Left renal cortex interstitium (tissue), 4 donors: Measurements from ENCODE around the gene PCP4. TPM values are rescaled to one million over a fixed set of nuclear protein-coding genes. Genes with fewer than 3 reads are reported as not detected.
"Not testable (repeated sequence)": the region's sequence is repeated elsewhere in the genome, so short reads cannot be mapped to it uniquely, and the experiment has no call there.

ENCODE experiments used
- DNase-seq, 4 donors: peaks; one replicate each; pipeline ENCODE4 v3.0.0-alpha.2; 2013; ENCODE audit warnings: low read depth in 4 of 4, low spot score in 2 of 4, missing footprints in 1 of 4
- polyA plus RNA-seq, 4 donors: library from polyadenylated mRNA; unstranded; fragments of 120-200 nt; gene quantifications; one replicate each; pipeline ENCODE4 v1.2.1, GENCODE V29; 2013; ENCODE audit not compliant: insufficient read length in 4 of 4

PCP4 gene
- polyA plus RNA-seq, 4 donors: 11.1 to 14.4 (median 13.5) TPM

- DNase-seq: no peak
Observed at GRCh38 chr21:39860600-39860999, 6.6 kb upstream of the PCP4 start.

- peak in 1 of 4 donors; percentile 18 for DNase-seq
Observed at GRCh38 chr21:39863111-39863510, 4.1 kb upstream of the PCP4 start.

GRCh38 chr21:39866093-39866492 lies 1.1 kb upstream of the PCP4 start:
- no peak for DNase-seq

DNA sequence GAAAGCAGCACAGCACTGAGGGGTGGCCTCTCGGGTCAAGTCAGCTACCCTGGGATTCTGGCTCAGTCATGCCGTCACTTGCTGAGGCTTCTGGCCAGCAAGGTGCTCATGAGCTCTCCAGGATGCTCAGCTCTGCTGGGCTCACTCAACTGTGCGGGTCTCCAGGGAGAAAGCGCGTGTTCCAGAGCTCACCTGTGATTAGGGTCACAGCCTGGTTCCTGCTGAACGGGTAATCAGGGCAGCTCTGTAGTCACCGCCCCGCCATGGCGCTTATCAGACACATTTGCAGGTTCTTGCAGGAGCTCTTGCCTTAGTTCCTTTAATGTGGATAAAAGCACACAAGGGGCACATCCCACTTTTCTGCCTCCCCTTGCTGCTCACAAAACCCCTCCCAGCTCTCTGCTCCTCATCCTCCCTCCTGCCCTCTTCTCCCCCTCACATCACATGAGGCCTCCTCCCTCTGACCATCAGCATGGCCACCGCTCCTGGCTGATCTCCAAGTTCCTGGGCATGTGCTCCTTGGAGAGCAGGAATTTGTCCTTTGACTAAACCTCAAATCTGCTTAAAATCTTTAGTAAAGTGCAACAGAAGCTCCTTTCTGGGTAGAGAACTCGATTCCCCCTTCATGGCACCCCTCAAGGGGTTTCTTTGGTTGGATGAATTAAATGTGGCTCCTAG lies 2.0 kb downstream of the PCP4 start:
- DNase-seq: no peak

DNA sequence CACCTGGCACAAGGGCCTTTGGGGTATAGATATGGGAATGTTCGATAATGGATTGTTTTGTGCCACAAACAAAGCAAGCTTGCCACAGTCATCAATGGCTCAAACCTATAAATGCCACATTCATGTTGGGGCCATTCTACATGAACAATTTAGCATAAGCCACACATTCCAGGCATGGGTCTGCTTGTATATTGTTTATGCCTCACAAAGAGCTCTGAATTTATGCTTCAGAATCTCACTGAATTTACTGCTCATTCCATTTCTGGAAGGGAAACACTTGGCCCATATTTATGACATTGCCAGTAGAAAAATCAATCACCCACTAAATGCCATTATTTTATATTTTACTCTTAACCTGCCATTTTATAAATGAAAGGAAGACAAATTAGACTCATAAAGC lies 6.4 kb downstream of the PCP4 start:
- no peak for DNase-seq

DNA sequence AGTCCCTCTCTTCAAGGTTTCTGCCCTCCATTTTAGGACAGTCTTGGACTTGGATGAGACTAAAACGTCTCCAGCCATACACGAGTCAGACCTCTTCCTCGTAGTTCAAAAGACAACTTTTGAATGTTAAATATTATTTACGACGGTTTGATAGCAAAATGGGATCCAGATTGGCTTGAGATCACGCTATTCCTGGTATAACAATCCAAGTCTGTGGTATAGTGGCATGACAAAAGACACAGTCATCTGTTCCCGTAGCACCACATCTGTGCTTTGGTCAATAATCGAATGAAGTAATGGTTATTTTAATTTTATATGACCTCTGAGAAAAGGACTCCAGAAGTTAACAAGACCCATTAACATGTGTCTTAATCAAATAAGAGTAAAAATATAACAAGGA lies 7.0 kb downstream of the PCP4 start:
- DNase-seq: no peak

GRCh38 chr21:39874759-39875158 lies 7.5 kb downstream of the PCP4 start:
- no peak for DNase-seq

GRCh38 chr21:39881661-39882060 lies 14.4 kb downstream of the PCP4 start:
- no peak for DNase-seq

GRCh38 chr21:39882151-39882838 lies 15.1 kb downstream of the PCP4 start:
- no peak for DNase-seq

GRCh38 chr21:39882839-39883195 lies 15.6 kb downstream of the PCP4 start:
- DNase-seq: no peak

GRCh38 chr21:39885119-39885848 lies 18.0 kb downstream of the PCP4 start:
- DNase-seq: peak in 1 of 4 donors; percentile 45

- no peak for DNase-seq
Observed at GRCh38 chr21:39888848-39889247, 21.6 kb downstream of the PCP4 start.

- no peak for DNase-seq
Observed at GRCh38 chr21:39891111-39891510, 23.9 kb downstream of the PCP4 start.

GRCh38 chr21:39891863-39892262 lies 24.6 kb downstream of the PCP4 start:
- not testable (repeated sequence) for DNase-seq

DNA sequence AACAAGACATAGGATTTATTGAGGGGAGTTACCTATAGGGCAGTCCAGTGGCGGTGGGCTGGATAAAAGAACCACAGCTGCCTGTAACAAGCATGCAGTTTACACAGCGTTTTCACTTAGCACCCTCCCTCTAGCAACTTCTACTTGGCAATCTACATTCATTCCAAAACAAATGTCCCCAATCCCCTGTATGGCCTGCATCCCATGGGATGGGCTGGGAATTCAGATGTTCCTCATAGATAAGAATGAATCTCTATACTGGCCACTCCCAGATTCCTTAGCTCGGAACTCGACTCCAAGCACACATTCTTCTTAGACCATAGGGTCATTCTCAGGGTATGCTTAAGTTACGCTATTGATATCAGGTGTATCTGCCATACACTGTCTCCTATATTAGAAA lies 33.3 kb downstream of the PCP4 start:
- DNase-seq: no peak

- DNase-seq: no peak
Observed at GRCh38 chr21:39900911-39901310, 33.7 kb downstream of the PCP4 start.

DNA sequence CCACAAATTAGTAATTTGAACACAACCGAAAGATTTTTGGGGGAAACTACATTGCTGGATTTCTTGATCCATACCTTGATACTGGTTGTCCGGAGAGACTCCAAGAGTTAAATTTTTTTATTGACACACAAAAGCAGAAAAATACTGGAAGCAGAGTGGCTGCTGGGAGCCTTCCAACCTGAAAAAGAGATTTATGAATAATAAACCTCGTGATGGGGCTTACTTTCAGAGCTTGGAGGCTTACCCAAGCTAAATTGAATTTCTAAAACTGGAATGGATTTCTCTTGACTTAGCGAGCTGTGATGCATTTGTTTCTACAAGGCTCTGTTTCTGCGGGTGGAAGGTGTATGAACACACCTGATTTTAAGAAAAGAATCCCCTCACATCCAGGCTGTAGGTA lies 35.7 kb downstream of the PCP4 start:
- no peak for DNase-seq

GRCh38 chr21:39904457-39904856 lies 37.2 kb downstream of the PCP4 start:
- DNase-seq: no peak

- no peak for DNase-seq
Observed at GRCh38 chr21:39908265-39908923, 41.2 kb downstream of the PCP4 start.

DNA sequence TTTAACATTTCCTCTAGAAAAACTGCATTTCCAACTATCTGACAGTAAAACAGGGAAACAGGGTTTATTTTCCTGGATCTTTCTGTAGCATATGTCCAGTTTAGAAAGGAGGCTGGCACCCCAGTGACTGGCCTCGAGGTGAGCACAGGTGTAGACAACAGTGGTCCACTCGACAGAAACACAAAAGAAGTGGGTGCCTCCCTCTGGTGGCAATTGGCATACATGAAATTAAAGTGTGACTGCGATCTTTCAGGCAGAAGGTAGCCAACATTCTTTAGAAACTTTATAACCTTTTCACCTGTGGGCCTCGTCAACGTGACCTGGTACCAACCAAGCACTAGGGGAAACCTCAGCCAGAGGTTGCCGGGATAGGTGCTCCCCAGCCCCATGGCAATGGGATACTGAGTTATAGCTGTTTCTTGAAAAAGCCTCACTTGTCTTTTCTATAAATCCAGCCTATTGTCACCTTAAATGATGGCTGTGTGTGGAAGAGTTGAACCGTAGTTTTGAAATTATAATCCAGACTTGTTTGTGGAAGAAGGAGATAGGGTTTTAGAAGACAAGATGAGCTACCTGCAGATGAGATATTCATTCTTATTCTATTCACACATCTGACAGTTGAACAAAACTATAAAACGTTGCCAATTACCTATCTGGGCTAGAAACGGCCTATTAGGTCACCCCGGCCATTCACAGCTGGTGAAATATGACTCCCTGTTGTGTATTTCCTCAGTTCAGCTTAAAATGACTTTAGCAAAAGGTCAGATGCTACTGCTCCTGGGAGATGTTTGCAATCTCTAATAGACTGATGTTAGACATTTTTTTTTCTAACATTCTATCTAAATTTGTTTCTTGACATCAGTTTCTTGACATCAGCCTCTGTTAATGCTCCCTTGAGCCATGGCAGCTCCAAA lies 44.3 kb downstream of the PCP4 start:
- no peak for DNase-seq
